HepG2 (cell line): Measurements from ENCODE around the gene TSPAN15. TPM values are rescaled to one million over a fixed set of nuclear protein-coding genes. Genes with fewer than 3 reads are reported as not detected.

Source experiments
- ATAC-seq: fragments of 200-7000 bp; cut with Tn5 transposase; 3 replicates; pipeline ENCODE4 v1.9.1; 2020; ENCODE audit warnings: mild to moderate bottlenecking, moderate library complexity
- BruUV-seq: library from RNA; stranded (reverse); fragments of 400-500 nt; replicated peaks from 2 replicates; lab custom pipeline; 2021; lab: Mats Ljungman, UMichigan
- CTCF ChIA-PET: fragments of 300-600 bp; formaldehyde crosslinking; extraction: SDS; loops from one replicate; lab custom pipeline; 2021; ENCODE audit warnings: low total read pairs, inconsistent platforms, low intra/inter-chr PET ratio; lab: Yijun Ruan, JAX
- POLR2A ChIA-PET: fragments of 350-600 bp; sonication (Branson Sonifier 250); formaldehyde crosslinking; loops from one replicate; lab custom pipeline; 2020; ENCODE audit warnings: antibody characterized with exemption, inconsistent platforms; lab: Yijun Ruan, JAX
- DNase-seq: peaks from one replicate; pipeline ENCODE4 v3.0.0-alpha.2; 2015; ENCODE audit warnings: low spot score
- FAIRE-seq: peaks from 3 replicates; lab custom pipeline; 2011; peaks lifted over from hg19 to GRCh38; lab: Jason Lieb, UNC
- H2AFZ ChIP-seq: one replicate; pipeline ENCODE4 v1.6.1; 2011; ENCODE audit warnings: low read length, inconsistent platforms
- H3K27ac ChIP-seq: fragments of 300-600 bp; 3 replicates; pipeline ENCODE4 v1.8.0; 2011; ENCODE audit warnings: mixed run types, mild to moderate bottlenecking, mixed read lengths, low read length, inconsistent platforms; ENCODE audit not compliant: insufficient read depth; ENCODE audit errors: extremely low read length
- H3K27me3 ChIP-seq, 2 experiments: fragments of 200-600 bp in 1 of 2; 2 replicates in 1 of 2; 3 replicates in 1 of 2; pipeline versions ENCODE4 v1.6.0 to v1.8.0; 2011; ENCODE audit warnings: low read length in 2 of 2, mild to moderate bottlenecking in 2 of 2, moderate library complexity in 2 of 2, inconsistent platforms in 1 of 2; ENCODE audit not compliant: insufficient read depth in 2 of 2, control insufficient read depth in 1 of 2
- H3K36me3 ChIP-seq, 2 experiments: fragments of 200-600 bp in 1 of 2; replicated peaks in 1 of 2; 2 replicates in 1 of 2; 3 replicates in 1 of 2; pipeline versions ENCODE4 v1.5.1 to v1.8.0; 2011; ENCODE audit warnings: low read length in 2 of 2, inconsistent platforms in 1 of 2; ENCODE audit not compliant: insufficient read depth in 2 of 2, control insufficient read depth in 1 of 2
- H3K4me1 ChIP-seq: 2 replicates; pipeline ENCODE4 v1.5.1; 2012; ENCODE audit warnings: low read length, inconsistent platforms; ENCODE audit not compliant: insufficient read depth
- H3K4me2 ChIP-seq: 2 replicates; pipeline ENCODE4 v1.6.0; 2011; ENCODE audit warnings: low read depth, low read length, inconsistent platforms
- H3K4me3 ChIP-seq, 3 experiments: fragments of 200-600 bp in 1 of 3; sonication (generic), shearing (Covaris generic) in 1 of 3; replicated peaks in 1 of 3; 2 replicates each; pipeline ENCODE4 v1.5.1; 2011 to 2016; ENCODE audit warnings: low read length in 3 of 3, inconsistent platforms in 2 of 3, low read depth in 2 of 3, mild to moderate bottlenecking in 2 of 3, control low read depth in 1 of 3, mixed read lengths in 1 of 3; ENCODE audit not compliant: insufficient read depth in 1 of 3
- H3K79me2 ChIP-seq: one replicate; pipeline ENCODE4 v1.6.1; 2011; ENCODE audit warnings: low read length, inconsistent platforms; ENCODE audit not compliant: insufficient read depth
- H3K9ac ChIP-seq: 2 replicates; pipeline ENCODE4 v1.6.0; 2011; ENCODE audit warnings: mild to moderate bottlenecking, low read depth, low read length, inconsistent platforms; ENCODE audit not compliant: insufficient read depth
- H3K9me3 ChIP-seq: 2 replicates; pipeline ENCODE4 v1.5.1; 2012; ENCODE audit warnings: mild to moderate bottlenecking, low read length
- H4K20me1 ChIP-seq: 2 replicates; pipeline ENCODE4 v1.6.0; 2011; ENCODE audit warnings: inconsistent platforms, mild to moderate bottlenecking, low read length, moderate library complexity; ENCODE audit not compliant: insufficient read depth
- ATF4 ChIP-seq, 2 experiments: fragments of 450-650 bp in 1 of 2; sonication (generic) in 1 of 2; formaldehyde crosslinking; IDR thresholded peaks; 2 replicates each; pipeline versions ENCODE4 v1.5.0 to v1.8.0; 2020 to 2022; ENCODE audit warnings: mild to moderate bottlenecking in 1 of 2, missing genetic modification reagents in 1 of 2
- CREBL2 ChIP-seq: sonication (generic); formaldehyde crosslinking; IDR thresholded peaks from 2 replicates; pipeline ENCODE4 v1.8.1; 2023; ENCODE audit warnings: missing genetic modification reagents, mild to moderate bottlenecking, borderline replicate concordance
- ELF3 ChIP-seq: IDR thresholded peaks from 2 replicates; pipeline ENCODE4 v1.6.1; 2016; ENCODE audit warnings: missing genetic modification reagents, missing compliant biosample characterization
- FOSL2 ChIP-seq: sonication (generic); formaldehyde crosslinking; IDR thresholded peaks from 2 replicates; pipeline ENCODE4 v1.4.0; 2020; ENCODE audit warnings: missing genetic modification reagents
- FOXA3 ChIP-seq: IDR thresholded peaks from 2 replicates; pipeline ENCODE4 v1.6.1; 2016; ENCODE audit warnings: missing genetic modification reagents, missing compliant biosample characterization
- GLI4 ChIP-seq: sonication (generic); formaldehyde crosslinking; IDR thresholded peaks from 2 replicates; pipeline ENCODE4 v1.5.1; 2020; ENCODE audit warnings: missing genetic modification reagents, mild to moderate bottlenecking, moderate library complexity, borderline replicate concordance
- HOXA5 ChIP-seq: sonication (generic); formaldehyde crosslinking; IDR thresholded peaks from 2 replicates; pipeline ENCODE4 v1.4.0; 2020; ENCODE audit warnings: missing genetic modification reagents
- IKZF5 ChIP-seq: IDR thresholded peaks from 2 replicates; pipeline ENCODE4 v1.6.1; 2018; ENCODE audit warnings: missing genetic modification reagents, mild to moderate bottlenecking, missing compliant biosample characterization
- JUND ChIP-seq: sonication (generic); formaldehyde crosslinking; IDR thresholded peaks from 2 replicates; pipeline ENCODE4 v1.8.0; 2022; ENCODE audit warnings: mild to moderate bottlenecking, missing genetic modification reagents
- KLF13 ChIP-seq: sonication (generic); formaldehyde crosslinking; IDR thresholded peaks from 2 replicates; pipeline ENCODE4 v1.4.0; 2020; ENCODE audit warnings: mild to moderate bottlenecking, missing genetic modification reagents
- MAFK ChIP-seq, 2 experiments: IDR thresholded peaks in 1 of 2; conservative IDR thresholded peaks in 1 of 2; 2 replicates each; pipeline ENCODE4 v1.6.1; 2011; ENCODE audit warnings: improper control_type of control experiment in 2 of 2, low read length in 2 of 2
- NFE2L2 ChIP-seq: fragments of 150-350 bp; IDR thresholded peaks from 2 replicates; pipeline ENCODE4 v1.6.1; 2014; ENCODE audit warnings: low read length
- POLR2G ChIP-seq: fragments of 200-400 bp; formaldehyde crosslinking; IDR thresholded peaks from 2 replicates; pipeline ENCODE4 v1.6.1; 2018; ENCODE audit warnings: mild to moderate bottlenecking, low read depth, low read length, moderate library complexity
- RXRB ChIP-seq: IDR thresholded peaks from 2 replicates; pipeline ENCODE4 v1.6.1; 2016; ENCODE audit warnings: borderline replicate concordance, missing genetic modification reagents, missing compliant biosample characterization
- SAP130 ChIP-seq: IDR thresholded peaks from 2 replicates; pipeline ENCODE4 v1.6.1; 2016; ENCODE audit warnings: low read depth
- SMC3 ChIP-seq: IDR thresholded peaks from 2 replicates; pipeline ENCODE4 v1.6.1; 2011; ENCODE audit warnings: low read length, improper control_type of control experiment
- SNAI1 ChIP-seq: sonication (generic); formaldehyde crosslinking; IDR thresholded peaks from 2 replicates; pipeline ENCODE4 v1.5.0; 2020; ENCODE audit warnings: mild to moderate bottlenecking, missing genetic modification reagents, borderline replicate concordance
- TEAD3 ChIP-seq: optimal IDR thresholded peaks from 2 replicates; pipeline ENCODE3; 2016; ENCODE audit warnings: borderline replicate concordance
- ZNF230 ChIP-seq: sonication (generic); formaldehyde crosslinking; IDR thresholded peaks from 2 replicates; pipeline ENCODE4 v1.4.0; 2020; ENCODE audit warnings: mild to moderate bottlenecking, missing genetic modification reagents
- ZNF430 ChIP-seq: sonication (generic); formaldehyde crosslinking; IDR thresholded peaks from 2 replicates; pipeline ENCODE4 v1.9.0; 2021; ENCODE audit warnings: mild to moderate bottlenecking, missing genetic modification reagents
- ZNF614 ChIP-seq: IDR thresholded peaks from 2 replicates; pipeline ENCODE4 v1.6.1; 2018; ENCODE audit warnings: missing biosample characterization, missing genetic modification reagents, inconsistent platforms, borderline replicate concordance
- ZNF619 ChIP-seq: sonication (generic); formaldehyde crosslinking; IDR thresholded peaks from 2 replicates; pipeline ENCODE4 v1.4.0; 2020; ENCODE audit warnings: mild to moderate bottlenecking, missing genetic modification reagents
- ZNF652 ChIP-seq: IDR thresholded peaks from 2 replicates; pipeline ENCODE4 v1.6.1; 2016; ENCODE audit warnings: low read depth, borderline replicate concordance
- ZNF878 ChIP-seq: sonication (generic); formaldehyde crosslinking; IDR thresholded peaks from 2 replicates; pipeline ENCODE4 v1.8.1; 2023; ENCODE audit warnings: mild to moderate bottlenecking, missing genetic modification reagents, moderate library complexity
- WGBS: methylation state at CpG from one replicate; pipeline ENCODE4 v1.1.6; 2017; ENCODE audit warnings: low lambda C conversion rate; 5-methylcytosine and 5-hydroxymethylcytosine counted together
- in situ Hi-C: cut with HindIII; loops from 2 replicates; pipeline ENCODE4 v1.10.0; 2017; ENCODE audit warnings: low pct_unique_long_range_greater_than_20kb; ENCODE audit not compliant: extremely low pct_ligation_motif_present
- intact Hi-C: fragments of 100-400 bp; cut with micrococcal nuclease; formaldehyde crosslinking; loops from one replicate; pipeline ENCODE4 v1.10.0; 2022; ENCODE audit not compliant: unreplicated experiment
- polyA plus RNA-seq, 8 experiments: library from polyadenylated mRNA; depleted of rRNA in 3 of 8; stranded (reverse) in 7 of 8; unstranded in 1 of 8; fragments of >200 nt; fragmentation: Illumina TruSeq in 4 of 8; extraction: Trizol in 4 of 8; gene quantifications; 2 replicates each; pipeline versions ENCODE4 v1.2.1 to v1.2.3, GENCODE V29; 2011 to 2016; ENCODE audit warnings: low read depth in 4 of 8, missing spikeins in 1 of 8, mixed read lengths in 1 of 8; ENCODE audit not compliant: insufficient read depth in 1 of 8
- total RNA-seq, 5 experiments: library from RNA; depleted of rRNA; stranded (reverse); fragments of >200 nt; fragmentation: Illumina TruSeq; extraction: Trizol; gene quantifications; 2 replicates each; pipeline ENCODE4 v1.2.3, GENCODE V29; 2016; ENCODE audit warnings: low read depth in 1 of 5

The TSPAN15 gene
- total and polyA plus RNA-seq, 2 of the 13 experiments (the other 11 are each of a cell fraction or from before 2014, with no cell fraction given) = 0.27 to 3.2 TPM

GRCh38 chr10:69446650-69447151, 4.6 kb upstream of the TSPAN15 start (continued):
- TF ChIP-seq JUND (peak; percentile 64; the same call in 1 of the 2 replicates), IKZF5 (0 out of 2 replicates have a peak, but pooled peaks have one; percentile 27), ATF4 (CRISPR knock-in tag; IDR thresholded peaks at IDR 0.05) (peak in 1 of 2 experiments; percentile 26; a peak in 1 of 4 replicates), MAFK (conservative IDR thresholded peaks at IDR 0.05 in 1 of 2, IDR thresholded peaks at IDR 0.05 in 1 of 2; ENCODE audit: low read length in 2 of 2) (peak; percentile 98), FOSL2 (CRISPR knock-in tag) (peak; percentile 98), FOXA3 (CRISPR knock-in tag) (peak; percentile 93), ELF3 (CRISPR knock-in tag) (0 out of 2 replicates have a peak, but pooled peaks have one; percentile 19), TEAD3 (CRISPR knock-in tag) (peak; percentile 40)
- TF ChIP-seq, all 625 proteins: peak for 31

- Histone ChIP-seq H3K27ac (no peak overlapping the region), H3K4me1 (peaks cover 61% of the 10 kb centered on the region), H3K27me3 (peaks cover 0 to 3% of the 10 kb centered on the region in 2 experiments; a peak in 2 of 5 replicates), H3K79me2 (no peaks in the 10 kb centered on the region), H3K9ac (no peak overlapping the region), H4K20me1 (no peaks in the 10 kb centered on the region), H2AFZ (no peak overlapping the region), H3K9me3 (no peaks in the 10 kb centered on the region), H3K36me3 (no peaks in the 10 kb centered on the region), H3K4me3 (no peak overlapping the region), H3K4me2 (peak overlapping the region; percentile 40; the same call in 1 of the 2 replicates)
- WGBS = 0% methylated on average over 1 of the region's 1 CpG
- intact Hi-C loops (no loop called here), in situ Hi-C loops (no loop called here)
- BruUV-seq = no TSS peak
- DNase-seq (peak; percentile 73), FAIRE-seq (peak; percentile 79), ATAC-seq (peak; percentile 85)
- CTCF ChIA-PET = interaction anchor here (1.2 kb wide), 1 partner anchor 41 kb away, joined by 4 read pairs; no protein-coding TSS in a partner anchor
- POLR2A ChIA-PET = interaction anchor here (1.0 kb wide), 1 partner anchor 9 kb away, joined by 3 read pairs; no protein-coding TSS in a partner anchor
- TF ChIP-seq POLR2G = no peak
- no peak for TF ChIP-seq ZNF652 (CRISPR knock-in tag)
- no peak for TF ChIP-seq ZNF878
- no peak for TF ChIP-seq ZNF430 (CRISPR knock-in tag)
- TF ChIP-seq NFE2L2 = no peak
- peak; percentile 18; the same call in 1 of the 2 replicates for TF ChIP-seq SMC3
- no peak for TF ChIP-seq ZNF230
- TF ChIP-seq RXRB = peak; percentile 34; the same call in 1 of the 2 replicates
- TF ChIP-seq HOXA5 = no peak
- no peak for TF ChIP-seq KLF13 (CRISPR knock-in tag)
- TF ChIP-seq SNAI1 (CRISPR knock-in tag) = no peak
- no peak for TF ChIP-seq ZNF619 (CRISPR knock-in tag)
- TF ChIP-seq CREBL2 = no peak
- no peak for TF ChIP-seq GLI4 (CRISPR knock-in tag)
- 0 out of 2 replicates have a peak, but pooled peaks have one; percentile 34 for TF ChIP-seq ZNF614
- TF ChIP-seq SAP130 = no peak
Measured at GRCh38 chr10:69449841-69450240, 1.4 kb upstream of the TSPAN15 start.
